IMR-90 (cell line): ENCODE data around the gene TCERG1L. TPM values are rescaled to one million over a fixed set of nuclear protein-coding genes. Genes with fewer than 3 reads are reported as not detected.

Source experiments
- ATAC-seq: fragments of 200-7000 bp; cut with Tn5 transposase; 2 replicates; pipeline ENCODE4 v1.9.1; 2020; ENCODE audit warnings: low read depth, mild to moderate bottlenecking, moderate library complexity
- BruUV-seq: library from RNA; stranded (reverse); fragments of 400-500 nt; replicated peaks from 2 replicates; lab custom pipeline; 2021; lab: Mats Ljungman, UMichigan
- CTCF ChIA-PET: fragments of 300-600 bp; formaldehyde crosslinking; extraction: SDS; loops from one replicate; lab custom pipeline; 2021; ENCODE audit warnings: antibody characterized with exemption; lab: Yijun Ruan, JAX
- POLR2A ChIA-PET: fragments of 300-600 bp; sonication (Branson Sonifier 250); formaldehyde crosslinking; loops from one replicate; lab custom pipeline; 2022; ENCODE audit warnings: antibody characterized with exemption; ENCODE audit not compliant: unreplicated experiment; lab: Charles Lee
- DNase-seq: peaks from one replicate; pipeline ENCODE4 v3.0.0; 2013
- H2AFZ ChIP-seq: replicated peaks from 2 replicates; pipeline ENCODE3; 2013; ENCODE audit warnings: low read length, mild to moderate bottlenecking; ENCODE audit not compliant: poor library complexity
- H2AK5ac ChIP-seq: 2 replicates; pipeline ENCODE4 v1.6.1; 2013; ENCODE audit warnings: low read depth, low read length, inconsistent platforms
- H2AK9ac ChIP-seq: replicated peaks from 2 replicates; pipeline ENCODE3; 2013; ENCODE audit warnings: mild to moderate bottlenecking, low read depth, low read length, moderate library complexity; ENCODE audit not compliant: poor library complexity
- H2BK120ac ChIP-seq: 2 replicates; pipeline ENCODE4 v1.6.1; 2013; ENCODE audit warnings: low read depth, low read length, inconsistent platforms
- H2BK15ac ChIP-seq: 3 replicates; pipeline ENCODE4 v1.6.1; 2013; ENCODE audit warnings: low read depth, low read length, inconsistent platforms
- H2BK20ac ChIP-seq: 2 replicates; pipeline ENCODE4 v1.6.1; 2013; ENCODE audit warnings: low read depth, mild to moderate bottlenecking, inconsistent platforms, low read length, moderate library complexity
- H2BK5ac ChIP-seq: 2 replicates; pipeline ENCODE4 v1.6.1; 2013; ENCODE audit warnings: mild to moderate bottlenecking, low read depth, low read length, inconsistent platforms; ENCODE audit not compliant: poor library complexity, severe bottlenecking
- H3K14ac ChIP-seq: replicated peaks from 2 replicates; pipeline ENCODE4 v1.6.1; 2013; ENCODE audit warnings: low read depth, low read length, inconsistent platforms
- H3K18ac ChIP-seq: 2 replicates; pipeline ENCODE4 v1.6.1; 2013; ENCODE audit warnings: low read depth, low read length, control low read depth
- H3K23ac ChIP-seq: 2 replicates; pipeline ENCODE4 v1.6.1; 2013; ENCODE audit warnings: low read depth, low read length, inconsistent platforms
- H3K27ac ChIP-seq: 2 replicates; pipeline ENCODE4 v1.5.1; 2013; ENCODE audit warnings: mild to moderate bottlenecking, control low read depth, low read length; ENCODE audit not compliant: insufficient read depth
- H3K27me3 ChIP-seq: 2 replicates; pipeline ENCODE4 v1.6.1; 2013; ENCODE audit warnings: low read length; ENCODE audit not compliant: control insufficient read depth, insufficient read depth
- H3K36me3 ChIP-seq: 2 replicates; pipeline ENCODE4 v1.6.1; 2013; ENCODE audit warnings: low read length, mixed read lengths; ENCODE audit not compliant: control insufficient read depth, insufficient read depth
- H3K4ac ChIP-seq: 2 replicates; pipeline ENCODE4 v1.6.1; 2013; ENCODE audit warnings: low read depth, low read length, inconsistent platforms
- H3K4me1 ChIP-seq: 2 replicates; pipeline ENCODE4 v1.6.1; 2013; ENCODE audit warnings: low read length, mixed read lengths; ENCODE audit not compliant: control insufficient read depth, insufficient read depth
- H3K4me2 ChIP-seq: 2 replicates; pipeline ENCODE4 v1.6.1; 2013; ENCODE audit warnings: low read depth, mild to moderate bottlenecking, control low read depth, low read length, moderate library complexity
- H3K4me3 ChIP-seq: 2 replicates; pipeline ENCODE4 v1.5.1; 2013; ENCODE audit warnings: low read depth, mild to moderate bottlenecking, control low read depth, low read length, moderate library complexity; ENCODE audit not compliant: insufficient read depth
- H3K56ac ChIP-seq: 2 replicates; pipeline ENCODE4 v1.6.1; 2013; ENCODE audit warnings: low read length, inconsistent platforms; ENCODE audit not compliant: insufficient read depth; ENCODE audit errors: extremely low read depth
- H3K79me1 ChIP-seq, 2 experiments: 2 replicates each; pipeline ENCODE4 v1.6.1; 2013; ENCODE audit warnings: low read length in 2 of 2, inconsistent platforms in 1 of 2, low read depth in 1 of 2
- H3K9ac ChIP-seq: 2 replicates; pipeline ENCODE4 v1.6.1; 2013; ENCODE audit warnings: low read depth, low read length, control low read depth
- H3K9me1 ChIP-seq: 2 replicates; pipeline ENCODE4 v1.6.1; 2013; ENCODE audit warnings: low read length, inconsistent platforms; ENCODE audit not compliant: insufficient read depth
- H3K9me3 ChIP-seq: 2 replicates; pipeline ENCODE4 v1.6.1; 2013; ENCODE audit warnings: low read length; ENCODE audit not compliant: control insufficient read depth, insufficient read depth
- H4K20me1 ChIP-seq: 2 replicates; pipeline ENCODE4 v1.6.1; 2013; ENCODE audit warnings: low read length, inconsistent platforms; ENCODE audit not compliant: insufficient read depth
- H4K5ac ChIP-seq: 2 replicates; pipeline ENCODE4 v1.6.1; 2013; ENCODE audit warnings: mild to moderate bottlenecking, low read depth, low read length, control low read depth
- H4K8ac ChIP-seq, 2 experiments: 2 replicates each; pipeline ENCODE4 v1.6.1; 2013; ENCODE audit warnings: low read depth in 2 of 2, low read length in 2 of 2, control low read depth in 1 of 2, inconsistent platforms in 1 of 2
- H4K91ac ChIP-seq: 2 replicates; pipeline ENCODE4 v1.6.1; 2013; ENCODE audit warnings: low read depth, low read length, inconsistent platforms; ENCODE audit not compliant: insufficient read depth
- BHLHE40 ChIP-seq: fragments of 150-350 bp; IDR thresholded peaks from 2 replicates; pipeline ENCODE4 v1.6.1; 2016; ENCODE audit warnings: mild to moderate bottlenecking, low read depth, low read length
- ELK1 ChIP-seq: fragments of 150-350 bp; IDR thresholded peaks from 2 replicates; pipeline ENCODE4 v1.6.1; 2016; ENCODE audit warnings: low read depth, mild to moderate bottlenecking, low read length, moderate library complexity, borderline replicate concordance
- MAFK ChIP-seq: IDR thresholded peaks from 2 replicates; pipeline ENCODE4 v1.6.1; 2012; ENCODE audit warnings: low read depth, low read length, improper control_type of control experiment
- NFE2L2 ChIP-seq: fragments of 150-350 bp; IDR thresholded peaks from 2 replicates; pipeline ENCODE4 v1.6.1; 2016; ENCODE audit warnings: low read depth, mild to moderate bottlenecking, low read length
- POLR2A ChIP-seq: IDR thresholded peaks from 2 replicates; pipeline ENCODE4 v1.6.1; 2012; ENCODE audit warnings: mild to moderate bottlenecking, low read depth, low read length
- RFX5 ChIP-seq: IDR thresholded peaks from 2 replicates; pipeline ENCODE4 v1.8.0; 2012; ENCODE audit warnings: low read depth, mild to moderate bottlenecking, low read length, moderate library complexity
- SMC3 ChIP-seq: fragments of 150-350 bp; IDR thresholded peaks from 2 replicates; pipeline ENCODE4 v1.6.1; 2016; ENCODE audit warnings: low read depth, mild to moderate bottlenecking, antibody characterized with exemption, low read length, moderate library complexity
- WGBS, 2 experiments: methylation state at CpG; one replicate each; pipeline versions ENCODE4 v1.1.5 to v1.1.7; 2013; ENCODE audit warnings: missing lambda C conversion rate in 2 of 2; ENCODE audit not compliant: insufficient read length in 1 of 2; ENCODE audit errors: extremely low coverage in 2 of 2; 5-methylcytosine and 5-hydroxymethylcytosine counted together
- dilution Hi-C: fragments of 300-500 bp; cut with HindIII; formaldehyde crosslinking; loops from one replicate; pipeline ENCODE4 v1.14.3; 2018; ENCODE audit warnings: low sequenced_read_pairs; ENCODE audit not compliant: unreplicated experiment
- in situ Hi-C: fragments of 300-500 bp; cut with MboI; formaldehyde crosslinking; loops from 3 replicates; pipeline ENCODE4 v1.14.3; 2019; ENCODE audit warnings: low sequenced_read_pairs, inconsistent platforms, mixed read lengths
- intact Hi-C: fragments of 100-400 bp; cut with micrococcal nuclease; formaldehyde crosslinking; loops from 2 replicates; pipeline ENCODE4 v1.10.0; 2022
- polyA plus RNA-seq, 3 experiments: library from polyadenylated mRNA; depleted of rRNA; stranded (reverse); fragments of >200 nt; gene quantifications; 2 replicates each; pipeline ENCODE4 v1.2.3, GENCODE V29; 2012; ENCODE audit warnings: low replicate concordance in 1 of 3
- total RNA-seq: library from RNA; depleted of rRNA; stranded (reverse); fragments of >200 nt; gene quantifications from 2 replicates; pipeline ENCODE4 v1.2.3, GENCODE V29; 2012
- TF ChIP-seq, protein P1 (sequence below): conservative IDR thresholded peaks from 2 replicates; pipeline ENCODE4 v1.5.1; 2012; ENCODE audit warnings: mild to moderate bottlenecking, low read depth, low read length, improper control_type of control experiment
- TF ChIP-seq, protein P2 (sequence below): fragments of 150-350 bp; IDR thresholded peaks from 2 replicates; pipeline ENCODE4 v1.6.1; 2017; ENCODE audit warnings: mild to moderate bottlenecking, antibody characterized with exemption, low read length, low read depth

TCERG1L gene
- total and polyA plus RNA-seq, 2 of the 4 experiments (the other 2 are of a cell fraction): not detected

DNA sequence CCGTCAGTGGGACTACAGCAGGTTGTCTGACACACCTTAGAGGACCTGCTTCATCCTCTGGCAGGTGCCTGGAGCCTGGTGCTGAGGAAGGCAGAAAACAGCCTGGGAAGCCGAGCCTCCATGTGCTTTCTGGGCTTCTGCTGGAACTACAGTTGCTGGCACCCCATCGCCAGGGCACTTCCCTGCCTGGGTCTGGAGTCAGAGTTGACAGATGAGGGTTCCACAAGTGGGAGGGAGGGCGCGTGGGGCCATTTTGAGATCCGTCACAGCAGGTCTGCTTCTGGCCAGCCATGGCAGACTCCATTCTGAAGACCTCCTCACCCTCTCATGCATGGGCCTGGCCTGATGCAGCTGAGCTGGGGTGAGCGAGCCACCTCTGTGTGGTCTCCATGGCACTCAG lies 33.2 kb upstream of the TCERG1L start:
- no peak overlapping the region for H4K91ac ChIP-seq
- POLR2A ChIA-PET: no interaction called here
- no peaks in the 10 kb centered on the region for H3K36me3 ChIP-seq
- no peak for ATAC-seq
- no TSS peak for BruUV-seq
- H2AK9ac ChIP-seq: no peak overlapping the region
- dilution Hi-C loops (no loop called here), in situ Hi-C loops (no loop called here), intact Hi-C loops (no loop called here)
- H2BK15ac ChIP-seq: no peak overlapping the region
- H3K4ac ChIP-seq: no peak overlapping the region
- no peak overlapping the region for H2AFZ ChIP-seq
- H3K23ac ChIP-seq: no peak overlapping the region
- no peak overlapping the region for H3K4me2 ChIP-seq
- no peak overlapping the region for H2BK120ac ChIP-seq
- TF ChIP-seq ELK1 (no peak), POLR2A (no peak), BHLHE40 (no peak), SMC3 (no peak), RFX5 (no peak), NFE2L2 (no peak), MAFK (no peak)
- TF ChIP-seq, protein P1, sequence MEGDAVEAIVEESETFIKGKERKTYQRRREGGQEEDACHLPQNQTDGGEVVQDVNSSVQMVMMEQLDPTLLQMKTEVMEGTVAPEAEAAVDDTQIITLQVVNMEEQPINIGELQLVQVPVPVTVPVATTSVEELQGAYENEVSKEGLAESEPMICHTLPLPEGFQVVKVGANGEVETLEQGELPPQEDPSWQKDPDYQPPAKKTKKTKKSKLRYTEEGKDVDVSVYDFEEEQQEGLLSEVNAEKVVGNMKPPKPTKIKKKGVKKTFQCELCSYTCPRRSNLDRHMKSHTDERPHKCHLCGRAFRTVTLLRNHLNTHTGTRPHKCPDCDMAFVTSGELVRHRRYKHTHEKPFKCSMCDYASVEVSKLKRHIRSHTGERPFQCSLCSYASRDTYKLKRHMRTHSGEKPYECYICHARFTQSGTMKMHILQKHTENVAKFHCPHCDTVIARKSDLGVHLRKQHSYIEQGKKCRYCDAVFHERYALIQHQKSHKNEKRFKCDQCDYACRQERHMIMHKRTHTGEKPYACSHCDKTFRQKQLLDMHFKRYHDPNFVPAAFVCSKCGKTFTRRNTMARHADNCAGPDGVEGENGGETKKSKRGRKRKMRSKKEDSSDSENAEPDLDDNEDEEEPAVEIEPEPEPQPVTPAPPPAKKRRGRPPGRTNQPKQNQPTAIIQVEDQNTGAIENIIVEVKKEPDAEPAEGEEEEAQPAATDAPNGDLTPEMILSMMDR: no peak
- TF ChIP-seq, protein P2, sequence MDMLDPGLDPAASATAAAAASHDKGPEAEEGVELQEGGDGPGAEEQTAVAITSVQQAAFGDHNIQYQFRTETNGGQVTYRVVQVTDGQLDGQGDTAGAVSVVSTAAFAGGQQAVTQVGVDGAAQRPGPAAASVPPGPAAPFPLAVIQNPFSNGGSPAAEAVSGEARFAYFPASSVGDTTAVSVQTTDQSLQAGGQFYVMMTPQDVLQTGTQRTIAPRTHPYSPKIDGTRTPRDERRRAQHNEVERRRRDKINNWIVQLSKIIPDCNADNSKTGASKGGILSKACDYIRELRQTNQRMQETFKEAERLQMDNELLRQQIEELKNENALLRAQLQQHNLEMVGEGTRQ: no peak
- no peaks in the 10 kb centered on the region for H3K4me1 ChIP-seq
- peaks cover 30% of the 10 kb centered on the region for H3K9me3 ChIP-seq
- H3K18ac ChIP-seq: no peak overlapping the region
- no peaks in the 10 kb centered on the region for H3K27me3 ChIP-seq
- H2BK20ac ChIP-seq: no peak overlapping the region
- H4K5ac ChIP-seq: no peak overlapping the region
- no peak overlapping the region for H3K14ac ChIP-seq
- no peak overlapping the region for H2BK5ac ChIP-seq
- DNase-seq: no peak
- H4K20me1 ChIP-seq: no peaks in the 10 kb centered on the region
- no peak overlapping the region for H3K27ac ChIP-seq
- 48% methylated on average over 6 of the region's 7 CpGs; no CpG with 5 or more reads in 1 of the 2 experiments for WGBS, 2 experiments
- H3K4me3 ChIP-seq: no peak overlapping the region
- H3K79me1 ChIP-seq: no peaks in the 10 kb centered on the region
- no peaks in the 10 kb centered on the region for H3K9me1 ChIP-seq
- H3K56ac ChIP-seq: no peak overlapping the region
- no peak overlapping the region for H2AK5ac ChIP-seq
- no peak overlapping the region for H3K9ac ChIP-seq
- CTCF ChIA-PET: no interaction called here
- no peak overlapping the region for H4K8ac ChIP-seq
